VCaP (cell line): Measurements from ENCODE around the gene CD300A.

ENCODE experiments used
- H3K27ac ChIP-seq: fragments of 450-650 bp; 2 replicates; pipeline ENCODE4 v1.5.1; 2017
- CTCF ChIP-seq: fragments of 450-650 bp; conservative IDR thresholded peaks from 2 replicates; pipeline ENCODE4 v1.5.1; 2017; ENCODE audit warnings: mild to moderate bottlenecking, moderate library complexity

Gene CD300A

DNA sequence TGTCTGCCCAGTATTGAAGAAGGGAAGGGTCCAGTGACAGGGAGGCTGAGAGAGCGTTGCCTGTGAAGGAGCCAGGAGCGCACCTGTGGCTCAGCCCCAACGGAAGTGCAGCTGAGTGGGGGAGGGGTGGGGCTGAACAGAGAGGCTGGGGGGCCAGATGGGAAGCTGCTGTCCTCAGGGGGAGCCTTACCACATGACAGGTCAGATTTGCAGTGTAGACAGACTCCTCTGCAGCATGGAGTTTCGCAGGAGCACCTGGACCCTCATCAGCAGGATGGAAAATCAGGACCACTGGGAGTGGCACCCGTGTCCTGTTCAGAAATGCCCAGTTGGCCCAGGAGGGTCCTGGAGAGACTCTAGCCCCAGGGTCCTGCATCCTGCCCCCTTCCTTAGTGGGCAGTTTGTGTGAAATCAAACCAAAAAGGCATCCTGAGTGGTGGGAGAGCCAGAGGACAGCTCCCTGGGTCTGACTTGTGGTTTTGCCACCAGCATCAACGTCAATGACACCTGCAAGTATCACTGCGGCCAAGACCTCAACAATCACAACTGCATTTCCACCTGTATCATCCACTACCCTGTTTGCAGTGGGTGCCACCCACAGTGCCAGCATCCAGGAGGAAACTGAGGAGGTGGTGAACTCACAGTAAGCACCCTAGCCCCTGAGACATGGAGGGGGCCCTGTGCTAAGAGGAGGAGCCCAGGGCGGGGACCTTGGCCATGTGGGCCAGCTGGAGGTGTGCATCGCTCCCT lies 7.8 kb downstream of the CD300A start:
- TF ChIP-seq CTCF = no peak
- H3K27ac ChIP-seq = no peak overlapping the region

DNA sequence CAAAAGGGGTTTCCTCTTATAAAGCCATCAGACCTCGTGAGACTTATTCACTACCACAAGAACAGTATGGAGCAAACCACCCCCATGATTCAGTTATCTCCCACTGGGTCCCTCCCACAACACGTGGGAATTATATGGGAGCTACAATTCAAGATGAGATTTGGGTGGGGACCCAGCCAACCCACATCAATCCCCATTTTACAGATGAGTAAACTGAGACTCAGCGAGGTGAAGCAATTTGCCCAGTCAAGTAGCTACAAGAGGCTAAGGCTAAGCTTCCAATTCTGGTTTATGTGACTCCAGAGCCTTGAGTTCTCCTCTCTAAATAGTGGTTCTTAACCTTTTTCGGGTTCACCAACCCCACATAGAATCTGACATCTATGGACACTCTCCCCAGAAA lies 8.8 kb downstream of the CD300A start:
- H3K27ac ChIP-seq = no peak overlapping the region
- TF ChIP-seq CTCF = no peak

- TF ChIP-seq CTCF = no peak
- no peak overlapping the region for H3K27ac ChIP-seq
These were observed 11.0 kb downstream of the CD300A start for GRCh38 chr17:74477411-74477810.

GRCh38 chr17:74478420-74479100 lies 12.1 kb downstream of the CD300A start:
- TF ChIP-seq CTCF = no peak
- H3K27ac ChIP-seq = no peak overlapping the region

GRCh38 chr17:74480290-74480689 lies 13.9 kb downstream of the CD300A start:
- no peak overlapping the region for H3K27ac ChIP-seq
- no peak for TF ChIP-seq CTCF

DNA sequence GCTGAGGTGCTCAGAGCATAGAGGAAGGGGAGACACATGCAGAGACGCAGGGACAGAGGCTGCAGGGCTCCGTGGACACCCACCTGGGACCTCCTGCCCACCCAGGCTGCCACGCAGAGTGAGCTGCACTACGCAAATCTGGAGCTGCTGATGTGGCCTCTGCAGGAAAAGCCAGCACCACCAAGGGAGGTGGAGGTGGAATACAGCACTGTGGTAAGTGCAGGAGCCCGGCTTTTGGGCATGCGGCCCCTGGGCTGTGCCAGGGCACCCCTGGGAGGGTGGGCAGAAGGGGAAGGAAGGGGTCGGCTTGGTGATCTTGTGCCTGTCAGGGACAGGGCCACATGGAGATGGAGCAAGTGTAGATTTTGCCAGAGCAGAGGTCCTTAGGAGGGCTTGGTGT lies 15.2 kb downstream of the CD300A start:
- TF ChIP-seq CTCF = no peak
- no peak overlapping the region for H3K27ac ChIP-seq

- H3K27ac ChIP-seq = no peak overlapping the region
- TF ChIP-seq CTCF = no peak
These were observed 17.6 kb downstream of the CD300A start for GRCh38 chr17:74484066-74484465.
